GM18868 (cell line): ENCODE data around the gene H3-3A.

Experiments
- ATAC-seq: cut with Tn5 transposase; IDR thresholded peaks from one replicate; pipeline ENCODE4 v1.9.1; 2021; ENCODE audit warnings: mild to moderate bottlenecking, moderate library complexity; ENCODE audit not compliant: unreplicated experiment

H3-3A gene

GRCh38 chr1:226052061-226052460 is 10.5 kb upstream of the H3-3A start:
- no peak for ATAC-seq

GRCh38 chr1:226054519-226055327 is 7.8 kb upstream of the H3-3A start:
- ATAC-seq, result no peak

GRCh38 chr1:226059709-226060108 is 2.8 kb upstream of the H3-3A start:
- no peak for ATAC-seq

GRCh38 chr1:226060427-226060826 is 2.1 kb upstream of the H3-3A start:
- no peak for ATAC-seq

GRCh38 chr1:226061068-226061840 is 1.3 kb upstream of the H3-3A start:
- ATAC-seq, result no peak

DNA sequence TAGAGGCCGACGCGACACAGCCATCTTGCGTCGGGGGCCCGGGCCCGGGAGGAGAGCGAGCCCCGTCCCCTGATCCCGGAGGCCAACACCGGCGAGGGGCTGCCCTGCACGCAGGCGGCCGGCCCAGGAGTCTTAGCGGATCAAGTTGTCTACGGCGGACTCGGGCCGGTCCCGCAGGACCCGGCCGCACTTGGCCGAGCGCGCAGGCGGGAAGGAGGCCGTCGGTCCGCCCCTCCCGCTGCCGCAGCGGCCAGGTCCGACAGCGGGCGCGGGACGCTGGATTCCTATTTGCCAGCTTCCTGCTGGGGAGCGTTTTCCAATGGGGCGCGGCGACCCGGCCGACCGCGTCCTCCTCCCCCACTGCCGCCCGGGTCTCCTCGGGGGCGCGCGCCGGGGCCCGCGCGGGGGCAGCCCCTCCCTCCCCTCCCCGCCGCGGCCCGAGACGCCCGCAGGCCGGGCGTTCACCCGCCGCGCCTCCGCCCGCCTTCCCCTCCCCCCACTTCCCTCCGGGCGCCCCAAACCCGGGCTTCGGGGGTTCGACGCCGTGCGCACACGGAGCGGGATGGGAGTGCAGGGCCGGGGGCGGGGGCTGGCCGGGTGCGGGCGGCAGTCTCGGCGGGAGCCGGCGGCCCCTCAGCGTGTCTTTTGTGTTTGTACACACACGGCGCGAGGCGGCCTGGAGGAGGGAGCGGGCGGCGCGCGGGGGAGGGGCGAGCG is 517 bp upstream of the H3-3A start:
- peak; percentile 59 for ATAC-seq

DNA sequence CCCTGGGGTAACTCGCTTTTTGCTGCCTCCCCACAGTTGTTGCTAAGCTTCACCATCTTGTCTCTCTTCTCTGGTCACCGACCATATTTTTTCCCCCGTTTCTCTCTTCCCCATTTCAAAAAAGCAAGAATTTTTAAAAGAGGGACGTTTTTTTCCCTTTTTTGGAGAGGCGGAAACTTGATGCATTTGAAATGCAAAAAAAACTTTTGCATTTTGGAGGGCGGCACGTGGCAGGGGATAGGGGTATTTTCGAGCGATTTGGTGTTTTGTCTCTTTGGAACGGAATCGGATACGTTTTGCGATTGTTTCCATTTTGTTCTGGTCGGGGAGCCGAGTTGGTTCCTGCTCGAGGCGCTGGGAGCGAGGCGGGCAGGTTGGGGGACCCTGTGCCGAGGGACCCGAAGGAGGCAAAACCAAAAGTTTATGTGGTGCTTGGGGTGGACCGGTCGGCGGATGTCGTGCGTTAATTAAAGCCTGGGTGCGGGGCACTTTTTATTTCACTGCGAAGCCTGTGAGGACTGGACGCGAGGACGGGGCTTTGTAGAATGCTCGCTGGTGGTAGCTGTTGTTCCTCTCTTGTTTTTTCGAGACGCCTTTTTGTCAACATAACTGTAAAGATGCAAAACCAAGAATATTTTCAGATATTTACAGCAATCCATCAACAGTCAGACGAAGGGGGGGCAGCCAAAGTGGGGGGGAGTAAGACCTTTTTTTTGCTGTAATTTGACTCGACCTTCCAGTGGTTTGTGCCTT is 884 bp downstream of the H3-3A start:
- ATAC-seq, result peak; percentile 4

DNA sequence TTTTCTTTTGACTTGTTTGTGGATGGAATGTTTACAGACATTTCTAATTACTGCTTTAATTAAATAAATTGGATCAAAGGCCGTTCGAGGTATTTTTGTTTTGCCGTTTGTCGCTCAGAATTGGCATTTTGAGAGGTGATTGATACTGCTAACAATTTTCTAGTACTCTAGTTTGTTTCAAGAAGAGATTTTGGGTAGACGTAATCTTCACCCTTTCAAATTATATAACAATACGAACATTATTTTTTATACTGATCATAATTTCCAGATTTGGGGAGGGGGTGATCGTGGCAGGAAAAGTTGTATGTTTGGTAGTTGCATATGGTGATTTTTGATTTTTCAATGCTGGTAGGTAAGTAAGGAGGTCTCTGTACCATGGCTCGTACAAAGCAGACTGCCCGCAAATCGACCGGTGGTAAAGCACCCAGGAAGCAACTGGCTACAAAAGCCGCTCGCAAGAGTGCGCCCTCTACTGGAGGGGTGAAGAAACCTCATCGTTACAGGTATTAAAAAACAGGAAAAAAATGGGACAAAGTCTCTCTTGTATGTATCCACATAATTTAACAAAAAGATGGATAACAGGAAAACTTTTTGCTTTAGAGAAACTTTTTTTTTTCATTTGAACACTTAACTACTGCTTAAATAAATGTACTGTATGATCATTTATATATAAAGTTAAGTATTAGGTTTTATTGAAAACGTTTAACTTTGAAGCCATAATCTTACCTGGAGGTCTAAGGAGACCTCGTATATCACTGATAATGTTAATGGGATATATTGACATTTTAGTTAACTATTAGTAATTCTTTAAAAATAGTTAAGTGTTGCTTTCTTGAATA is 1.7 kb downstream of the H3-3A start:
- no peak for ATAC-seq

- ATAC-seq, result no peak
Observed at GRCh38 chr1:226064816-226065248, 2.3 kb downstream of the H3-3A start.

- ATAC-seq, result no peak
Observed at GRCh38 chr1:226066415-226067078, 4.0 kb downstream of the H3-3A start.

DNA sequence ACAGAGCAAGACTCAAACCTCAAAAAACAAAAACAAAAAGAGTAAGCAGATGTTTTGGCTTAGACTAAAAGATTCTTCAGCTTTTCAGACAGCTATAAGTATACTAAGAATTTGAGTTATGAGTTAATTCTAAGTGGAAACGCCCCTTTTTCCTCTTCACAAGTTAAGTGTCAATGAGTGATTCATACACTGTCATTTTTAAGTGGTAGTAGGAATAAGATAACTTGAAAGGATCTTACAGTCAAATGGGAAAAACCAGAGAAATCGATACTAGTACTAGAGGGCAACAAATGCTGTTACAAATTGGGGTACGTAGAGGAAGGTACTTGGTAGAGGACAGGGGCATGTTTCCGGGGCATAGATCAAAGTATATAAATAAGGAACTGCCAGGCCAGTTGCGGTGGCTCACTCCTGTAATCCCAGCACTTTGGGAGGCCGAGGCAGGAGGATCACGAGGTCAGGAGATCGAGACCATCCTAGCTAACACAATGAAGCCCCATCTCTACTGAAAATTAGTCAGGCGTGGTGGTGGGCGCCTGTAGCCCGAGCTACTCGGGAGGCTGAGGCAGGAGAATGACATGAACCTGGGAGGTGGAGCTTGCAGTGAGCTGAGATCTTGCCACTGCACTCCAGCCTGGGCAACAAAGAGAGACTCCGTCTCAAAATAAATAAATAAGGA is 7.4 kb downstream of the H3-3A start:
- no peak for ATAC-seq

- ATAC-seq, result no peak
Observed at GRCh38 chr1:226072347-226072746, 9.8 kb downstream of the H3-3A start.

DNA sequence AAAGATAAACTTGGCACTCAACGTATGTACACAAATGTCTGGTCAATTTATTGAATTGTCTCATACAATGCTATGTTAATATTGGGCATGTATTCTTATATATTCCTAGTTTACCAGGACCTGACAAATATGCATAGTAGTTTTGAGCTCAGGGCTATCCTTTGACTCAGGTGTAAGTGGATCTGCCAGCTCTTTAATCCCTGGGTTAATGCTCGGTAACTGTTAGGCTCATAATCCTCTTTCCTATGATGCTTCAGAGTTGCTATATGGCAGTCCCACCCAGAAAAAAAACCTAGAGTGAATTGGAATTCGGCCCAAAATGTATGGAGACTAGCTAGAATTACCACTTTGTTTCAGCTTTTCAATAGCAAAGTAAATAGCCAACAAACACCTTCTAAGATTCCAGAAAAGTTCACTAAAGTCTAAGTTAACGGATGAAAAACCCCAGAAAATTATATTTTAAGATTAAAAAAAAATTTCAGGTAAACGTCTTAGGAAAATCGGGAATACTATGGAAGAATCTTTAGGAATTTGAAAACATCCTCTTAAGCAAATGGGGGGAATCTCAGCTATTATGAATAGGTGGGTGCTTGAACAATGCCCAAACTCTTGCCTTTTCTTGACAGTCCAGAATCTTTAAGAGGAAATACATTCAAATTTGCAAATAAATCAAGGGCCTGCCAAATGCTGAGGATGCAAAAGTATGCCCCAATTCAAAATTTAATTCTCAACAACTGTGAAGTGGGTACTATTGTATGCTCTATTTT is 10.9 kb downstream of the H3-3A start:
- ATAC-seq, result no peak

DNA sequence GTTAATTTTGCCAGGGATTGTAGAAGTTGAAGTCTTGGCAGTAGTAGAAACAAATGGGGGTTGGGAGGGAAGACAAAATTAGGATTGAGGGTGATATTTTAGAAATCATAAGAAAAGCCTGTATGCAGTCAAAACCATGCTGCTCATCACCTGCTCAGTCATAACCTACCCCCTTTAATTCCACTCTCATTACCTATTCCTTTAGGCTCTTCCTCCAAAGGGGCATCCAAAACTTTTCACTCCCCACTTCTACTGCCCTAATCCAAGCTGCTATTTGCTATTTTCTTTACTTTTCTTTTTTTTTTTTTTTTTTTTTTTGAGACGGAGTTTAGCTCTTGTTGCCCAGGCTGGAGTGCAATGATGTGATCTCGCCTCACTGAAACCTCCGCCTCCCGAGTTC is 11.5 kb downstream of the H3-3A start:
- no peak for ATAC-seq

GRCh38 chr1:226076378-226076777 is 13.9 kb downstream of the H3-3A start:
- no peak for ATAC-seq

DNA sequence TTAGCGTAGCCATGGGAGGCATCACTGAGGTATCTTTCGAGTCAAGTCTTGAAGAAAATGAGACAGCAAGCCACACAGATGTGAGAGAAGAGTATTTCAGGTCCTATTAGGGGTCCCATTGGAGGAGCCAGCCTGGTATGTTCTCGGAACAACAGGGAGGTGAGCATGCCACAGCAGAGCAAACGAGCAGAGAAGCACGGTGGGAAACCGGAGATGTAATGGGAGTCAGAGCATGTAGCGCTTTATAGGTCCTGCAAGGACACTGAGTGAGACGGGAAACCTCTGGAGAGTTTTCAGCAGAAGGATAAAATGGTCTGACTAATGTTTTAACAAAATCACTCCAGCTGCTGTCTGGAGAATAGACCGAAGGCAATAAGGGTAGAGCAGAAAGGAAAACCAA is 15.9 kb downstream of the H3-3A start:
- ATAC-seq, result no peak

GRCh38 chr1:226082587-226082917 is 20.0 kb downstream of the H3-3A start:
- ATAC-seq, result no peak

- ATAC-seq, result peak; percentile 9
Observed at GRCh38 chr1:226082959-226083301, 20.4 kb downstream of the H3-3A start.
